GM15510 (cell line): ENCODE results near the gene CHRNA3.

Experiments used
- POLR2A ChIP-seq: IDR thresholded peaks from 3 replicates; pipeline ENCODE4 v1.6.1; 2011; ENCODE audit warnings: borderline replicate concordance; ENCODE audit not compliant: insufficient read length; ENCODE audit errors: extremely low read depth

The CHRNA3 gene

DNA sequence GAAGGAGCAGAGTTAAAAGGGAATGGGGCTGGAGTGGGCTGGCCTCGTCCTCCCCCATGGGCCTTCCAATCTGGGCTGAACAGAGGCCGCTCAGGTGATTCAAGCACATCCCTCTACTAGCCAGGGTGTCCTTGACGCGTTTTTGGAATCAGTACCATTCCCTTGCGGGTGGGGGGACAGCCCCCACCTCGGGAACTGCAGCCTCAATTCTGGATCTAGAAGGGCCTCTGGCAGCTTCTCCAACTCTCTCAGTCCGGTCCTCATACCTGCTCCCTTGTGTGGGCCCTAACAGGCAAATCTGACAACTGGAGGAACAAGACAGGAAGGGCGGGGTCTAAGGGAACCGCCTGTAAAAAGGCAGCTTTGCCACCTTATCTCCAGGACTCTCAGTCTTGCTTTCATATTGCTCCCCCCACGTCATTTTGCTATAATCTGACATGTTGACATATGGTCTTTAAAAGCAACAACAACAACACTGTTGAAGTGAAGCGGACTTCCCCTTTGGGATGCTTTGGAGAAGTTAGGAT is 21.0 kb upstream of the CHRNA3 start:
- TF ChIP-seq POLR2A: no peak

DNA sequence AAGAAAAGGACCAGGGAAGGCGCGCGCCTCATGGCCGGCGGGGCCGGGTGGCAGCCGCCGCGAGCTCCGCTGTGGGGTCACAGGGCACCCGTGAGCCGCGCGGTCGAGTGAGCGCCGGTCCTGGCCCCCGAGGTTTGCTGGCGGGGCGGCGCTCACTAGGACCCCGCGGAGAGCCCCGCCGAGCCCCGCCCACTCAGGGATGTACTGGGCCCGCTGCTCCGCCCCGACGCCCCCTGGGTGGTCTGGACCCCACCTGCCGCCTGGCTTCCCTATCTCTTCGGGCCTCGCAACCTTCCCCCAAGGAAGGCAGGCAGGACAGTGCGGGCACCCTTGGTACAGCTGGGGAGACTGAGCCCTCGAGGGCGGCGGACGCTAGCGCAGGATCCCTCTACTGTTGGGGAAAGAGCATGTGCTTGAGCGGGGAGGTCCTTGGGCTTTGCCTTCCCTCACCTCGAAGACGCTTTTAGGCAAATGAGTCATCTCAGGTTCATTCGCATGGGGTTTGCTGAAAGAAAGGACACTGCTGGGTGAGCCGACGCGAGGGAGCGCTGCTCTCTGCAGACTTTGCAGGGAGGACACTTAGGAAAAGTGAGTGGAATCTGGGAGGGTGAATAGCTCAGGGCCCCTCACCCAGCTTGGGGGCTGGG is 20.4 kb upstream of the CHRNA3 start, which contains the start of gene CHRNB4:
Gene CHRNB4, minus strand, starts transcription at position 109 of the 647 bp plus-strand sequence. Its CDS starts 77 bp downstream, at position 32.
- TF ChIP-seq POLR2A: no peak

DNA sequence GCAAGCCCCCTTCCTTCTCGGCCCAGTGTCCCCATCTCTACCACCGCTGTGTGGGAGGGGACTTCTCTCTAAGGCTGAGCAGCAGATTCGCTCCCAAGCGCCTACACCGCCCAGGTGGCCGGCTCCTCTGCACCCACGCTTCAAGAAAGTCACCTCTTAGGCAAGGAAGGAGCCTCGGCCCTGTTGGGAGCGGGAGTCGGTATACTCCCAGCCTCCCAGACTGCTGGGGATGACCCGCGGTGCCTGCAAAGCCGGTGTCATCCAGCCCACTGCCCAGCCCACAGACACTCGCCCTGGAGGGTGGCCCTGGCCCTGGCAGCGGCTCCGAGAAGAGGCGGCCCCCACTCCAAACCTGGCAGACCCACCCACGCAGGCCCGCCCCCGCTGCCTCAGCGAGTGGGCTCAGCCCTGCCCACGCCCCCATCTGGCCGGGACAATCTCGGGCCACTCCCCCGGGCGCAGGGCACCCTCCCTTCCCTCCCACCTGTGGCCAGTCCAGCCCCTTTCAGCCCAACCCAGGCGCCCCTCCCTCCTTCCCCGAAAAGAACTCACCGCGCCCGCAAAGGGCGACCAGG is 19.8 kb upstream of the CHRNA3 start:
- no peak for TF ChIP-seq POLR2A

DNA sequence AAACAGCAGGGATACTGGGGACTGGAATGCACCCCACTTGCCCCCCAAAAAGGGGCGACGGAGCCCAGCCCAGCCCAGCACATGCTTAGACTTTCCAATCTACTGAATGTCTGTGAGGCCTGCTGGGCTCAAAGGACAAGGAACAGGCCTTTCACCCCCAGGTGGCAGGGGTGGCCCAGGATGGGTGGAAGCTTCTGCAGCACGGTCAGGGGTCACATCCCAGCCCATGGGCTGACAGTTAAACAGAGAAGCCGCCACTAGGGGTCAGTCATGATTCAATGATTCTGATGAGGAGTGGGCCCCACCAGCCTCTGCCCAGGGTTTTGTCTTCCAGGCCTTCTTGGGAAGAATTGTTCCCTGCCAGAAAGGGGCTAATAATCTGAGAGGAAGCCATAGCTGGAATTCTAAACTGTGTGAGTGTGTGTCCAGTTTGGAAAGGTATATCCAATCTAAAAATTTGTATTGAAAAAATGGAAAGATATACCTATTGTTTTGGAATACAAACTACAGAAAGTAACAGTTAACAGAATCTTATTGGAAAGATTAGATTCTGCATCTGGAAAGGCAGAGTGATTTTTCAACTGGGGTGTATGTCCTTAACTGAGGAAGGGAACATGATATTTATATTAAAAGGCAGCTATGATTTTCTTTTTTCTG is 18.0 kb upstream of the CHRNA3 start:
- no peak for TF ChIP-seq POLR2A

DNA sequence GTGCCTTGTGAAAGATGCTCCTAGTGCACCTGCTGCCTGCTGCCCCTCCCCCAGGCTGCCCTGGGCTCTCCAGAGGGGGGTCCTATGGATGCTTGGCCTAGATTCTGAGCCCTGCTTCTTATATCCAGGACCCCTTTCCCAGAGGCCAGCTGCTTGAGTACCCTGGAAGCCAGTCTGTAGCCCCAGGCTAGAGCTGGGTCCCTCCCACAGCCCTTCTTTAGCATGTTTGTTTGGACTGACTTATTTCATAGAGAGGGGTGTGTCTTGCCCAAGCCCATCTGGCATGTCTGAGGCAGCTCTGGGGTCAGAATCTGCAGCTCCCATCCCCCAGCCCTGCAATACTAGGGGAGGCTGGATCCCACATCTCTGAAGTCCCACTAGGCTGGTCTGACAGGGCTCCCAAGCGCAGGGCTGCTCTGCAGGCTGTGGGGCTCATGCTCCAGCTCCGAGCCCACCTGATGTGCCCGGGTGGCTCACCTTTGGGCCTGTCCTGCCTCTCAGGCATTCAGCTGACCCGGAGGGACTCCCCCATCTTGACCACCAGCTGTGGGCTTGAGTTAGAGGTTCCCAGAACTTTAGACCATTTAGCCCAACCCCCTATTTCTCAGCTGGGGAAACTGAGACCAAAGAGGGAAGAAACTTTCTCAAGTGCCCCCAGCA is 17.1 kb upstream of the CHRNA3 start:
- TF ChIP-seq POLR2A: no peak

DNA sequence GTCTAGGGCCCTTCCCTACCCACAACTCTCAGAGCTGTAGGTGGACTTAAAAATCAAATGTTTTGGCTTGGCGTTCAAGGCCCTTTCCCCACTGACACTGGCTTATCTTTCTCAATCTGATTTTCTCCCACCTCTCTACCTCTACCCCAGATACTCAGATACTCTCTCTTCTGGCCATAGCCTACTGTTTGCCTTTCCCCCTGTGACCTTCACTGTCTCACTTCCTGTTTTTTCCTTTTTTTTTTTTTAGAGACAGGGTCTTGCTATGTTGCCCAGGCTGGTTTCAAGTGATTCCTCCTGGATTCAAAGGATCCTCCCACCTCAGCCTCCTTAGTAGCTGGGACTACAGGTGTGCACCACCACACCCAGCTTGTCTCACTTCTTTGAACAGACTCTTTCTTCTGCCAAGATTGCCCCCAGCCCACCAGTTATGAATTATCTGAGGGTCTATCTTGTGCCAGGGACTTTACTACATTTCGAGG is 15.6 kb upstream of the CHRNA3 start:
- no peak for TF ChIP-seq POLR2A

DNA sequence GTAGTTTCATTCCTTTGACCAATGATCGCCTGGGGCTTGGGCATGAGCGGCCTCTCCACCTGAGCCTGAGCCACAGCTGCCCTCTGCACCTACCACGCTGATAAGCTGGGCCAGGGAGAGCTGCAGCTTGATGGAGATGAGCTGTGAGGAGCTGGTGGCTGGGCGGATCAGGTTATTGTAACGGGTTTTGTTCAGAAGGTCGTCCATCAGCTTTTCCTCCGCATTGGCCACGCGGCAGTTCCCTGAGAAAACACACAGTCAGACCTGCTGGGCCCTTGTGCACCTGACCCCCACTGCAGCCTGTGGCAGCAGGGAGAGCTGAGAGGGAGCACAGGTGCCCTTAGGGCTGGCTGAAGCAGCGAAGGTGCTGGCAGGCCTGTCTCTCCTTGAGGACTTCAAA is 14.6 kb upstream of the CHRNA3 start:
- no peak for TF ChIP-seq POLR2A

DNA sequence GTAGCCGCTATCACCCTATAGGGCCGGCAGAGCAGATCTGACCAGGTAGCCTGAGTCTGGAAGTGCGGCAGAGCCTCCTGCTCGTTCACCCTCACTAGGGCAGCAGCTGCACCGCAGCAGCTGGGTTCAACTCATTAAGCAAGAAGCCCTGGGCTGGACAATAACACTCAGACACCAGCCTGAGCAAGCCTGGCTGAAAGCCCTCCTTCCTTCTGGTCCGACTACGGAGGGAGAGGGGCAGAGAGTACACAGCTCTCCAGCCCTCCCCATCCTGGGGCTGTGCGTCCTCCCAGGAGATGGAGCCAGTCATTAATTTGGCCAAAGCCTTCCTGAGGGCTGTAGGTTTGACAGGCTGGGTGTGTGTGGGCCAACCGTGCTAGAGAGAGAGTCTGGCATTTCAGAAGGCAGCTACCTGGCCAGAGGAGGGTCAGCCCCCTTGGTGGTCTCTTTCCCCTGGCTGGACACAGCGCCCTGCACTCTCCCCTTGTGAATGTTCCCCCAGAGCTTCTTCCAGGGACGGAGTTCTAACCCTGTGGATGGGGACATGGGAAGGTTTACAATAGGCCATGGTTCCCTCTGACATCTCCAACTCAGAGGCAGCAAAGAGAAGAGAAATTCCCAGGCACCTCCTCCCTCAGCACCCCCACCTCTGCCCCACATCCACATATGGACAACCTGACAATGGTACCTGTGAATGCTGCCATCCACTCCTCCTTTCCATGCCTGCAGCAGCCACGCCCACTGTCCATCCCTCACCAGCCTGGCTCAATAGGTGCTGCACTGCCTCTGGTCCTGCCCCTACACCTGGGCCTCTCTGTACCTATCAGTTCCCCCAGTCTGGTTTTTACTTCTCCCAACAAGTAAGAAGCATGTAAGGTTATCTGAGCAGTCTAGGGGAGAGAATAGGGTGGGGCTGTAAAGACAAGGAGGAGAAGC is 13.7 kb upstream of the CHRNA3 start:
- no peak for TF ChIP-seq POLR2A

DNA sequence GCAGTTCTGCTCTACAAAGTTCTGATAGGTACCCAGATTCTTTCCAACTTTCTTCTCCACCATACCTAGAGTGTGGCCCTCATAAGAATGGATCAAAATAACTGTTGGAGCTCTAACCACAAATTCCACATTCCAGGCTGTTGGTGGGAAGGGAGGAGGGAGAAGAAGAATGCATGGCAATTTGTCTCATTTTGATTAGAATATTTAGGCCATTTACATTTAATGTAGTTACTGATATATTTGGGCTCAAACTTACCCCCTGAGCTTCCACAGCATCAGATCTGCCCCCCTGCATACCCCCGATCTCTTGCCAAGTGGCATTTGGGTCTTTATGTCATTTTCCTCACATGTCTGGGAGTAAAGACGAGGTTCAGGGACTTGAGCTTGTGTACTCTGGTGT is 12.6 kb upstream of the CHRNA3 start:
- TF ChIP-seq POLR2A: no peak

DNA sequence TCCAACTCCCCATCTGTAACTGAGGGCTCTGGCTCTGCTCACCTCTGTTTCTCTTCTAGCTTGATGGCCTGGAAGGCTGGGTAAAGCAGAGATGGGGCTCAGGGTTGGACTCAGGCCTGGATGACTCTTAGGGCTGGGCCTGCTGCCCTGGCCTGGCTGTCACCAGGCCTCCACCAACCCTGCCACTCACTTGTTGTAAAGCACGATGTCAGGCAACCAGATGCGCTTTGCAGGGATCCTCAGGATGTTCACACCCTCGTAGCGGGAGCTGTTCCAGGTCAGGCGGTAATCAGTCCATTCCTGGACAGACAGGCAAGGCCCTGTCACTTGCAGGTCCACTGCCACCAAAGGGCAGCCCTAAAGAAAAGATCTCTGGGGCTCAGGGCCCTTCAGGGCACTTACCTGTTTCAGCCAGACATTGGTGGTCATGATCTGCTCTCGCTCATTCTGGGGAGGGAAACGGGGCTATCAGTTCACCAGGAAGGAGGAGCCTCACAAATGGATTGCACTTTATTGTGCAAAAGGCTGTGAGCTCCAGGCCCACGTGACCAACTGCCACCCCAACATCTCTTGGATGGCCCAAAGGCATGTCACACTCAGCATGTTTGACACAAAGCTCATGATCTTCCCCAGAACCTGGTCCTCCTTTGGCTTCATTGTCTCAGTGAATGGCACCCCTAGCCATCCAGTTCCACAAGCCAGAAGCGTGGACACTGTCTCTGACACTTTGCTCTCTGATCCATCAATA is 10.3 kb upstream of the CHRNA3 start:
- TF ChIP-seq POLR2A: no peak

DNA sequence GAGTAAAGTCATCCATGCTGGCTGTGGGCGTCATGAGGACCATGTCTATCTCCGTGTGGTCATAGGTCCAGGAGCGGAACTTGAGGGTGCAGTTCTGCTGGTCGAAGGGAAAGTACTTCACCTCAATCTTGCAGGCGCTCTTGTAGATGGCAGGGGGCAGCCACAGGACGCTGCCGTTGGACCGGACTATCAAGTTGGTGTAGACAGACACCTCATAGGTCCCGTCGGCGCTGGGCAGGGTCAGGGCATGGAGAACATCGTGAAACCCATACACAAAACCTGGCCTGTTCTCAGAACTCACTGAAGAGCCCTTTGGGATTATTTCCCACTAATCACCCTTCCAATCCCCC is 8.9 kb upstream of the CHRNA3 start:
- TF ChIP-seq POLR2A: no peak

DNA sequence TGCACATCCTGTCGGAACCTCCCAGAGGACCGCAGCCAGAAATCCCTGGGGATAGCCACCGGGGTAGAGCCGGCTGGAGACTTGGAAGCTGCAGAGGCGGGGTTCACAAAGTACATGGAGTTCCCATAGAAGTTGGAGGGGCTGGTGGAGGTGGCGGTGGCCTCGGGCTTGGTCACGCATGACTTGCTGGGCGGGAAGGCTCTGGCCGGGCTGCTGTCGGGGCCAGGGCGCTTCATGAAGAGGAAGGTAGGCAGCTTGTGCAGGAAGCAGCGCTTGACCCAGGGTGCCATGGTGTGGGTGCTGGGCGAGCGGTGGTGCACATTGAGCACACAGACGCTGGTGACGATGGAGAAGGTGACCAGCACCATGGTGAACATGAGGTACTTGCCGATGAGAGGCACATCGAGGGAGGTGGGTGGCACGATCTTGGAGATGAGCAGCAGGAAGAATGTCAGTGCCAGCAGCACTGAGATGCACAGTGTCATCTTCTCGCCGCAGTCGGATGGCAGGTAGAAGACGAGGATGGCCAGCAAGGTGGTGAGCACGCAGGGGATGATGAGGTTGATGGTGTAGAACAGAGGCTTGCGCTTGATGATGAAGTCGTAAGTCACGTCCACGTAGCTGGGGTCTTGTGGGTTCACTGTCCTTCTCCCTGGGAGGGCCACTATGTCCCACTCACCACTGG is 8.4 kb upstream of the CHRNA3 start:
- TF ChIP-seq POLR2A: no peak

DNA sequence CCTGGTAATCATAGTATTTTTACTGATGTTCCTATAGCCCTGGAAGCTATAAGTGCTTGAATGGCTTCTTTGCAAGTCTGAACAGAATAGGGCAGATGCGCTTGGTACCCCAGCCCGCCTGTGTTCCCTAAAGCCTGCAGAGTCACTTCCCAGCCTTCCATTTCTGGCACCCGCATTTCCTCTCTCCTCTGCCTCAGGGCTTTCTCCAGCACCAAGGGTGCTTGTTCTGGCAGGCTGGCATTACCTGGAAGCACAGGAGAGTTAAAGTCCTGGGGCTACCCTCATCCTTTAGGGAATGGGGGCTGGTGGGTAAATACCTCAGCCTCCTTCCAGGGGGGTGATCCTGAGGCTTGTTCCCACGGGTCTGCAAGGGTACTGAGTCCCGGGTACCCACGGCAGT is 7.4 kb upstream of the CHRNA3 start:
- TF ChIP-seq POLR2A: no peak

DNA sequence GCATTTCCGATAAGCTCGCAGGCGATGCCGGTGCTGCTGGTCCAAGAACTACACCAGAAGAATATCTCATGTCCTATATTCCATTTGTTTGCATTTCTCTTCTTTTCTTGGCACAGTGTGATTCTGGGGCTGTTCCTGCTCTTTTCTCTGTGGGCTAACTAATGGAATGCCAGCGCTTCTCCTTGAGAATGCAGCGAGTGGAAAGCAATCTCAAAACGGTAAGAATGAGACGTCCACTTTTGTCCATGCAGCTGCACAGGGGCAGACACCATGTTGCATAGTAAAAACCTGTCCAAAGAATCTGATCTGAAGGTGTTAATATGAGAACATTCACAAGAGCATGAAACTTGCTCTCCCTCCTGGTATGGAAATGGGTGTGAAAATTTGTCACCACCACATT is 6.6 kb upstream of the CHRNA3 start:
- no peak for TF ChIP-seq POLR2A
